ENCODE data around the gene GPR18. TPM values are rescaled to one million over a fixed set of nuclear protein-coding genes. Genes with fewer than 3 reads are reported as not detected.
A peak's percentile ranks its signal among the peaks of the same experiment; 100 is the strongest.

GPR18 gene
- total RNA-seq = 0.04 TPM
- polyA plus RNA-seq (ENCODE audit: insufficient read depth in 1 of 8, insufficient read length in 8 of 8, low replicate concordance in 1 of 8) = under 1 TPM in 4 of 8 donors, not detected in 4; 0.17 to 0.24 (median 0.20) TPM
- long read RNA-seq, donor 1 = 0 reads
- long read RNA-seq, donor 2 = 0 reads
- long read RNA-seq, donor 3 = 0 reads
- long read RNA-seq, donor 4 = 0 reads
- long read RNA-seq, donor 5 = 0 reads
- long read RNA-seq, donor 6 = 0 reads
- long read RNA-seq, donor 7 = 0 reads
- long read RNA-seq, donor 8 = 0 reads
- long read RNA-seq, donor 9 = 0 reads
- long read RNA-seq, donor 10 = 0 reads
- long read RNA-seq, donor 11 = 0 reads

- no peak within 1 kb of the TSS for H3K4me3 ChIP-seq (ENCODE audit: low read length)
- H3K36me3 ChIP-seq (ENCODE audit: control insufficient read depth, insufficient read depth, low read length) = peaks cover 6% of the 10 kb centered on the region
- no CpG with 5 or more reads among the region's 4 CpGs for WGBS (ENCODE audit: insufficient coverage)
- H3K4me1 ChIP-seq (ENCODE audit: control insufficient read depth, insufficient read depth, low read length) = peaks cover 2% of the 10 kb centered on the region
- H3K9me3 ChIP-seq (replicated peaks; ENCODE audit: control insufficient read depth, low read depth, low read length) = no peaks in the 10 kb centered on the region
- H3K27me3 ChIP-seq (ENCODE audit: control insufficient read depth, insufficient read depth, low read length) = no peaks in the 10 kb centered on the region
- no peak for DNase-seq
- H3K27ac ChIP-seq (ENCODE audit: low read length) = no peak within 1 kb of the TSS
Observed at GRCh38 chr13:99258210-99258860, at the start of gene GPR18. TSS of gene GPR18 (minus strand) at chr13:99258379. CDS start at chr13:99255872, 2,507 bp downstream.

- no peaks in the 10 kb centered on the region for H3K27me3 ChIP-seq (ENCODE audit: control insufficient read depth, insufficient read depth, low read length)
- no peak overlapping the region for H3K4me3 ChIP-seq (ENCODE audit: low read length)
- 65% methylated on average over 2 of the region's 6 CpGs for WGBS (ENCODE audit: insufficient coverage)
- no peaks in the 10 kb centered on the region for H3K9me3 ChIP-seq (replicated peaks; ENCODE audit: control insufficient read depth, low read depth, low read length)
- peaks cover 2% of the 10 kb centered on the region for H3K4me1 ChIP-seq (ENCODE audit: control insufficient read depth, insufficient read depth, low read length)
- peaks cover 6% of the 10 kb centered on the region for H3K36me3 ChIP-seq (ENCODE audit: control insufficient read depth, insufficient read depth, low read length)
- no peak for DNase-seq
- no peak overlapping the region for H3K27ac ChIP-seq (ENCODE audit: low read length)
Observed at GRCh38 chr13:99307648-99308339, 49.6 kb upstream of the GPR18 start.

- no CpG with 5 or more reads among the region's 4 CpGs for WGBS (ENCODE audit: insufficient coverage)
- DNase-seq = peak; percentile 64
- no peak within 1 kb of the TSS for H3K27ac ChIP-seq (ENCODE audit: low read length)
- peaks cover 9% of the 10 kb centered on the region for H3K36me3 ChIP-seq (ENCODE audit: control insufficient read depth, insufficient read depth, low read length)
- no peak within 1 kb of the TSS for H3K4me3 ChIP-seq (ENCODE audit: low read length)
- no peaks in the 10 kb centered on the region for H3K9me3 ChIP-seq (replicated peaks; ENCODE audit: control insufficient read depth, low read depth, low read length)
- no peaks in the 10 kb centered on the region for H3K4me1 ChIP-seq (ENCODE audit: control insufficient read depth, insufficient read depth, low read length)
- no peaks in the 10 kb centered on the region for H3K27me3 ChIP-seq (ENCODE audit: control insufficient read depth, insufficient read depth, low read length)
Observed at GRCh38 chr13:99307247-99307646, 49.1 kb upstream of the GPR18 start, which contains the start of gene GPR183. TSS of gene GPR183 (minus strand) at chr13:99307399. CDS start at chr13:99296145, 11,254 bp downstream.

- no peak for DNase-seq
- no peak overlapping the region for H3K4me3 ChIP-seq (ENCODE audit: low read length)
- H3K4me1 ChIP-seq (ENCODE audit: control insufficient read depth, insufficient read depth, low read length) = no peaks in the 10 kb centered on the region
- H3K27me3 ChIP-seq (ENCODE audit: control insufficient read depth, insufficient read depth, low read length) = no peaks in the 10 kb centered on the region
- no peaks in the 10 kb centered on the region for H3K9me3 ChIP-seq (replicated peaks; ENCODE audit: control insufficient read depth, low read depth, low read length)
- H3K36me3 ChIP-seq (ENCODE audit: control insufficient read depth, insufficient read depth, low read length) = peaks cover 7% of the 10 kb centered on the region
- 92% methylated on average over 2 of the region's 8 CpGs for WGBS (ENCODE audit: insufficient coverage)
- no peak overlapping the region for H3K27ac ChIP-seq (ENCODE audit: low read length)
Observed at GRCh38 chr13:99305566-99305965, 47.4 kb upstream of the GPR18 start.

- peaks cover 7% of the 10 kb centered on the region for H3K36me3 ChIP-seq (ENCODE audit: control insufficient read depth, insufficient read depth, low read length)
- WGBS (ENCODE audit: insufficient coverage) = no CpG with 5 or more reads among the region's 5 CpGs
- H3K27ac ChIP-seq (ENCODE audit: low read length) = no peak overlapping the region
- no peaks in the 10 kb centered on the region for H3K27me3 ChIP-seq (ENCODE audit: control insufficient read depth, insufficient read depth, low read length)
- no peak for DNase-seq
- no peaks in the 10 kb centered on the region for H3K9me3 ChIP-seq (replicated peaks; ENCODE audit: control insufficient read depth, low read depth, low read length)
- no peak overlapping the region for H3K4me3 ChIP-seq (ENCODE audit: low read length)
- H3K4me1 ChIP-seq (ENCODE audit: control insufficient read depth, insufficient read depth, low read length) = no peaks in the 10 kb centered on the region
Observed at GRCh38 chr13:99305158-99305557, 47.0 kb upstream of the GPR18 start.

GRCh38 chr13:99304541-99304940 is 46.4 kb upstream of the GPR18 start:
- Histone ChIP-seq H3K36me3 (ENCODE audit: control insufficient read depth, insufficient read depth, low read length) (peaks cover 5% of the 10 kb centered on the region), H3K27me3 (ENCODE audit: control insufficient read depth, insufficient read depth, low read length) (no peaks in the 10 kb centered on the region), H3K27ac (ENCODE audit: low read length) (no peak overlapping the region), H3K9me3 (replicated peaks; ENCODE audit: control insufficient read depth, low read depth, low read length) (no peaks in the 10 kb centered on the region), H3K4me1 (ENCODE audit: control insufficient read depth, insufficient read depth, low read length) (no peaks in the 10 kb centered on the region), H3K4me3 (ENCODE audit: low read length) (no peak overlapping the region)
- WGBS (ENCODE audit: insufficient coverage) = no CpG with 5 or more reads among the region's 4 CpGs
- DNase-seq = no peak

GRCh38 chr13:99303863-99304521 is 45.8 kb upstream of the GPR18 start:
- Histone ChIP-seq H3K4me1 (ENCODE audit: control insufficient read depth, insufficient read depth, low read length) (no peaks in the 10 kb centered on the region), H3K4me3 (ENCODE audit: low read length) (no peak overlapping the region), H3K36me3 (ENCODE audit: control insufficient read depth, insufficient read depth, low read length) (peaks cover 5% of the 10 kb centered on the region), H3K9me3 (replicated peaks; ENCODE audit: control insufficient read depth, low read depth, low read length) (no peaks in the 10 kb centered on the region), H3K27ac (ENCODE audit: low read length) (peak overlapping the region; percentile 30), H3K27me3 (ENCODE audit: control insufficient read depth, insufficient read depth, low read length) (no peaks in the 10 kb centered on the region)
- WGBS (ENCODE audit: insufficient coverage) = 92% methylated on average over 12 of the region's 14 CpGs
- no peak for DNase-seq

- no peak overlapping the region for H3K4me3 ChIP-seq (ENCODE audit: low read length)
- peaks cover 5% of the 10 kb centered on the region for H3K36me3 ChIP-seq (ENCODE audit: control insufficient read depth, insufficient read depth, low read length)
- H3K27ac ChIP-seq (ENCODE audit: low read length) = no peak overlapping the region
- DNase-seq = no peak
- H3K4me1 ChIP-seq (ENCODE audit: control insufficient read depth, insufficient read depth, low read length) = no peaks in the 10 kb centered on the region
- no peaks in the 10 kb centered on the region for H3K27me3 ChIP-seq (ENCODE audit: control insufficient read depth, insufficient read depth, low read length)
- no peaks in the 10 kb centered on the region for H3K9me3 ChIP-seq (replicated peaks; ENCODE audit: control insufficient read depth, low read depth, low read length)
- whole genome bisulfite sequencing (ENCODE audit: insufficient coverage) = 100% methylated on average over 3 of the region's 8 CpGs
Observed at GRCh38 chr13:99302637-99303505, 44.7 kb upstream of the GPR18 start.

- no peaks in the 10 kb centered on the region for H3K9me3 ChIP-seq (replicated peaks; ENCODE audit: control insufficient read depth, low read depth, low read length)
- no peak overlapping the region for H3K27ac ChIP-seq (ENCODE audit: low read length)
- H3K36me3 ChIP-seq (ENCODE audit: control insufficient read depth, insufficient read depth, low read length) = peaks cover 5% of the 10 kb centered on the region
- no peaks in the 10 kb centered on the region for H3K27me3 ChIP-seq (ENCODE audit: control insufficient read depth, insufficient read depth, low read length)
- DNase-seq = no peak
- H3K4me3 ChIP-seq (ENCODE audit: low read length) = no peak overlapping the region
- H3K4me1 ChIP-seq (ENCODE audit: control insufficient read depth, insufficient read depth, low read length) = no peaks in the 10 kb centered on the region
- no CpG with 5 or more reads among the region's 1 CpG for WGBS (ENCODE audit: insufficient coverage)
Observed at GRCh38 chr13:99301913-99302636, 43.9 kb upstream of the GPR18 start.
